Measurements from ENCODE around the gene KRT74.

DNA sequence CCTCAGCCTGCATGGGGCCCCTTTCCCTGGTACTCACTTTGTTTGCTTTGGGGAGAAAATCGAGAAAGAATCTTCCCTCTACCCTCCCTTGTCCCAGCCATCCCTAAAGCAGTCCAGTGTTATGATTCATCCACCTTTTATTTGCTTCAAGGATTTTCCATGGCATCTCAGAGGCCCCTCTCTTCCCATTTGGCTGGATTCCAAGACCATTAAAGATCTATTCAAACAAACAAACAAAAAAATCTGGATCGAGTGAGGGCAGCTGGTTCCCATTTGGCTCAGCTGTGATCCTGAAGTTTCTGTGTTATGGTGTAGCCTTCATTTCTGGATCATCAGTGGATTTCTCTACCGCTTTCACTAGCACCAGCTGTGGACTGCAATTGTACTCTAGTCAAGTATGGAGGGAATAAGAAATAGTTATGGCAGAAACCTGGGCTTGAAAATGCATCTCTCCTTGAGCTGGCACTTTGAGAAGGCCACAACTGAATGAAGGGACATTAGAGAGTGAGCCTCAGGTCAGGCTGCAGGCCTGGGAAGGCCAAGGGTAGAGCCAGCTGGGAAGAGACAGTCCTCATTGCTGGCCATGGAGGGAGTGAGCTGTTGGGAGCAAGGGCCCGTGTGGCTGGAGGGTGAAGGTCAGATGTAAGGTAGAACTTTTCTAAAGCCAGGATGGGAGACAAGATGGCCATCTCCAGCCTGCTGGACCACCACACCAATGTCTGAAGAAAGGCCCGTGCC lies 34.4 kb downstream of the KRT74 start:
- TF ChIP-seq TAF1 (IDR thresholded peaks at IDR 0.05; ENCODE audit: borderline replicate concordance, insufficient read depth, low read length): no peak
- TF ChIP-seq POLR2AphosphoS5 (IDR thresholded peaks at IDR 0.05; ENCODE audit: low read depth, low read length): no peak
- no peak for TF ChIP-seq SIN3A (IDR thresholded peaks at IDR 0.05; ENCODE audit: borderline replicate concordance, insufficient read depth, low read length)
- TF ChIP-seq, protein P1, sequence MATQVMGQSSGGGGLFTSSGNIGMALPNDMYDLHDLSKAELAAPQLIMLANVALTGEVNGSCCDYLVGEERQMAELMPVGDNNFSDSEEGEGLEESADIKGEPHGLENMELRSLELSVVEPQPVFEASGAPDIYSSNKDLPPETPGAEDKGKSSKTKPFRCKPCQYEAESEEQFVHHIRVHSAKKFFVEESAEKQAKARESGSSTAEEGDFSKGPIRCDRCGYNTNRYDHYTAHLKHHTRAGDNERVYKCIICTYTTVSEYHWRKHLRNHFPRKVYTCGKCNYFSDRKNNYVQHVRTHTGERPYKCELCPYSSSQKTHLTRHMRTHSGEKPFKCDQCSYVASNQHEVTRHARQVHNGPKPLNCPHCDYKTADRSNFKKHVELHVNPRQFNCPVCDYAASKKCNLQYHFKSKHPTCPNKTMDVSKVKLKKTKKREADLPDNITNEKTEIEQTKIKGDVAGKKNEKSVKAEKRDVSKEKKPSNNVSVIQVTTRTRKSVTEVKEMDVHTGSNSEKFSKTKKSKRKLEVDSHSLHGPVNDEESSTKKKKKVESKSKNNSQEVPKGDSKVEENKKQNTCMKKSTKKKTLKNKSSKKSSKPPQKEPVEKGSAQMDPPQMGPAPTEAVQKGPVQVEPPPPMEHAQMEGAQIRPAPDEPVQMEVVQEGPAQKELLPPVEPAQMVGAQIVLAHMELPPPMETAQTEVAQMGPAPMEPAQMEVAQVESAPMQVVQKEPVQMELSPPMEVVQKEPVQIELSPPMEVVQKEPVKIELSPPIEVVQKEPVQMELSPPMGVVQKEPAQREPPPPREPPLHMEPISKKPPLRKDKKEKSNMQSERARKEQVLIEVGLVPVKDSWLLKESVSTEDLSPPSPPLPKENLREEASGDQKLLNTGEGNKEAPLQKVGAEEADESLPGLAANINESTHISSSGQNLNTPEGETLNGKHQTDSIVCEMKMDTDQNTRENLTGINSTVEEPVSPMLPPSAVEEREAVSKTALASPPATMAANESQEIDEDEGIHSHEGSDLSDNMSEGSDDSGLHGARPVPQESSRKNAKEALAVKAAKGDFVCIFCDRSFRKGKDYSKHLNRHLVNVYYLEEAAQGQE (IDR thresholded peaks at IDR 0.05; ENCODE audit: insufficient read depth in 1 of 2, low read depth in 2 of 2, low read length in 2 of 2): no peak

Measured in PFSK-1 (cell line).